HG02678 (cell line): ENCODE measurements around the gene CSF1.
"Not testable (repeated sequence)": the region's sequence is repeated elsewhere in the genome, so short reads cannot be mapped to it uniquely, and the experiment has no call there.

Source experiments
- ATAC-seq: cut with Tn5 transposase; IDR thresholded peaks from one replicate; pipeline ENCODE4 v1.9.1; 2021; ENCODE audit warnings: mild to moderate bottlenecking, moderate library complexity; ENCODE audit not compliant: unreplicated experiment

The CSF1 gene

GRCh38 chr1:109917768-109918606 lies 7.3 kb downstream of the CSF1 start:
- ATAC-seq: no peak

- no peak for ATAC-seq
Observed at GRCh38 chr1:109918671-109919070, 8.0 kb downstream of the CSF1 start.

- ATAC-seq: no peak
Observed at GRCh38 chr1:109919303-109919702, 8.7 kb downstream of the CSF1 start.

- ATAC-seq: not testable (repeated sequence)
Observed at GRCh38 chr1:109920391-109920790, 9.7 kb downstream of the CSF1 start.

- no peak for ATAC-seq
Observed at GRCh38 chr1:109922326-109922725, 11.7 kb downstream of the CSF1 start.

GRCh38 chr1:109923131-109923945 lies 12.7 kb downstream of the CSF1 start:
- no peak for ATAC-seq

GRCh38 chr1:109923946-109924275 lies 13.3 kb downstream of the CSF1 start:
- ATAC-seq: no peak

GRCh38 chr1:109924316-109924715 lies 13.7 kb downstream of the CSF1 start:
- ATAC-seq: no peak

GRCh38 chr1:109925159-109925990 lies 14.7 kb downstream of the CSF1 start:
- no peak for ATAC-seq

GRCh38 chr1:109926662-109927300 lies 16.1 kb downstream of the CSF1 start:
- ATAC-seq: no peak

GRCh38 chr1:109927356-109927755 lies 16.7 kb downstream of the CSF1 start:
- ATAC-seq: no peak

GRCh38 chr1:109927911-109928321 lies 17.3 kb downstream of the CSF1 start:
- no peak for ATAC-seq

- ATAC-seq: no peak
Observed at GRCh38 chr1:109928591-109929111, 18.0 kb downstream of the CSF1 start.

- ATAC-seq: no peak
Observed at GRCh38 chr1:109929170-109929569, 18.5 kb downstream of the CSF1 start.

- no peak for ATAC-seq
Observed at GRCh38 chr1:109929588-109930251, 19.1 kb downstream of the CSF1 start.

GRCh38 chr1:109930252-109930993 lies 19.8 kb downstream of the CSF1 start:
- ATAC-seq: no peak

GRCh38 chr1:109931189-109931731 lies 20.6 kb downstream of the CSF1 start:
- ATAC-seq: no peak

- no peak for ATAC-seq
Observed at GRCh38 chr1:109931911-109932636, 21.4 kb downstream of the CSF1 start.
